Activated effector memory CD4-positive, alpha-beta T cell treated with Interleukin-2 at 50 U/mL for 16 hours (primary cell): ENCODE results near the gene CHRM1.
"Not testable (repeated sequence)": the region's sequence is repeated elsewhere in the genome, so short reads cannot be mapped to it uniquely, and the experiment has no call there.

Experiments used
- DNase-seq: peaks from one replicate; pipeline ENCODE4 v3.0.0-alpha.2; 2020

Gene CHRM1

DNA sequence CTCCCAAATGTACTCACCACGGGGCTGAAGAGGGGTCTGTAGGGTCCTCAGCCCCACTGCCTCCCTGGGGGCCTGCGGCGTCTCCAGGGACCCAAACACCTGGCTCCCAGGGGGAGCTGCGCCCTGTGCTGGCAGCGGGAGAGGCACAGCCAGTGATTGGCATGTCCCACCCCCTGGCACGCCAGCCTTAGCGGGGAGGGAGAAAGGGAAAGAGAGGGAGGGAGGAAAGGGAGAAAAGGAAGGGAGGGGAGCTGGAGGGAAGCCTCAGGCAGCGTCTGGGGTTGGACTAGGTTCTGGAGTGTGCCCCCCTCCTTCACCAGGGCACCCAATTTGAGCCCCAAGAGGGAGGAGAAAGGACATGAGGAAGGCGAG, at the start of gene CHRM1:
TSS of gene CHRM1 (minus strand) at position 163 of the 372 bp plus-strand sequence. CDS start 10,263 bp downstream, outside the sequence.
- DNase-seq = no peak

GRCh38 chr11:62965574-62965973, 44.4 kb upstream of the CHRM1 start:
- no peak for DNase-seq

DNA sequence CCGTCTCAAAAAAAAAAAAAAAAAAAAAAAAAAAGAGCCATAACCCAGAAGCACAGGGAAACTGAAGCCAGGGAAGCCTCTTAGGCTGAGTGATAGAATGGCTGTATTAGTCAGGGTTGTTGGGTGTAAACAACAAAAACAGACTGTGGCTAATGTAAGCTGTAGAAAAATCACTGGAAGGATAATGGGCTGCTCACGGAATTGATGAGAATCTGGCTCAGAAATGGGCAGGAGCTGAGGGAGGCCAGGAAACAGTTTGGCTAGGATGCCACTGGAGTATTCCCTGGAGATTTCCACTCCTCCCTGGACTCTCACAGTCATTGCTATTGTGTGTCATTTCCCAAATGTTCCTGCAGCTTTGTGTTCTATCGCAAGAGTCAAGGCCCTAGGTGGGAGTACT, 41.2 kb upstream of the CHRM1 start:
- no peak for DNase-seq

DNA sequence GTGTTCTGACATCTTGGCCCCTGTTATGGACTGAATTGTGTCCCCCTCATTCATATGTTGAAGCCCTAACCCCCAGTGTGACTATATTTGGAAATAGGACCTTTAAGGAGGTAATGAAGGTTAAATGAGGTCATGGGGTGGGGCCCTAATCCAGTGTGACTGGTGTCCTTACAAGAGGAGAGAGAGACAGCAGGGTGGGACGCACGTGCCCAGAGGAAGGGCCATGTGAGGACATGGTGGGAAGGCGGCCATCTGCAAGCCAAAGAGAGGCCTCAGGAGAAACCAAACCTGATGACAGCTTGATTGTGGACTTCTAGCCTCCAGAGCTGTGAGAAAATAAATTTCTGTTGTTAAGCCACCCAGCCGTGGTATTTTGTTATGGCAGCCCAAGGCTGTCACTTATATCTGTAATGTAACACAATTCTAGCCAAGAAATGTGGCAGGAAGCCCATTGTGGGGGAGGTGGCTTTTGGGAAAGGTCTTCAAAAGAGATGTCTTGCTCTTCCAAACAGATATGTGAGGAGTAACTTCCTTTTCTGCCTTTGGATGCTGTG, 39.9 kb upstream of the CHRM1 start:
- no peak for DNase-seq

GRCh38 chr11:62959422-62959980, 38.3 kb upstream of the CHRM1 start:
- DNase-seq = no peak

DNA sequence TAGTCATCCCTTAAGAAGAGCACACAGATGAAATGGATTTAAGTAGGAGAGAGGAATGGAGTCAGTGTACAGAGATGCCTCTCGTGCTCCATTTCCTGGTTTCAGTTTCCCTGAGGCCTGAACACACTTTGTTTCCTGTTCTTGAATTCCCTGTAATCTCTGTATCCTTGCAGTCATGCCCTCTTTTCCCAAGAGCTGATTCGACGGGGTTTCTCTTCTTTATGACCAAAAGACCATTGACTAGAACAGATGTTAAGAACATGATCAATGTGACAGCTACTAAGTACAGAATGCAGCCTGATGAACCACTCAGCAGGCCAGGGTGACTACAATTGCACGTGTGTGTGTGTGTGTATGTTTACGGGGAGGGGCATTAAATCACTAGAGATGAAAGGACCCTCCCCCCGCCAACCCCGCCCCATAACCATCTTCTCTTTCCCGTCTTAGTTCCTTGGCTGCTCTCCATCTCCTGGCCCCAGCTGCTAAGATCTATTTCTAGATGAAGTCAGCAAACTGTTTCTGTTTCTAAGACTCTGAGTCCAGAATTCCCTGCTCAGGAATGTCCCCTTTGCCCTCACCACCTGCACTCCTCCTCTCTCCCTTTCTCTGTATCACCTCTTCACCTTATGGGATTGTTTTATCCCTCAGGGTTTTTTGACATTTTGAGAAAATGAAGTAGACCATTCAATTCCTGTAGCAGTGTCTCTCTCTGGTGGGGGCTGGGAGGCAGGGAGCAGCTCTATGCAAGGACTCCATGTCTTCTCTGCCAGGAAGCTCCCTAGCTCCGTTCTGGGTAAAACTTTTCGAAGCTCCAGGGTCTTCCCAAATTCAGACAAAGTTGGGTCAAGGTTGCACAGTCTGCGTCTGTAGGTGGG, 37.6 kb upstream of the CHRM1 start:
- no peak for DNase-seq

GRCh38 chr11:62957147-62957546, 36.0 kb upstream of the CHRM1 start:
- DNase-seq = no peak

GRCh38 chr11:62954478-62954877, 33.3 kb upstream of the CHRM1 start:
- no peak for DNase-seq

GRCh38 chr11:62953811-62954210, 32.6 kb upstream of the CHRM1 start:
- DNase-seq = no peak

DNA sequence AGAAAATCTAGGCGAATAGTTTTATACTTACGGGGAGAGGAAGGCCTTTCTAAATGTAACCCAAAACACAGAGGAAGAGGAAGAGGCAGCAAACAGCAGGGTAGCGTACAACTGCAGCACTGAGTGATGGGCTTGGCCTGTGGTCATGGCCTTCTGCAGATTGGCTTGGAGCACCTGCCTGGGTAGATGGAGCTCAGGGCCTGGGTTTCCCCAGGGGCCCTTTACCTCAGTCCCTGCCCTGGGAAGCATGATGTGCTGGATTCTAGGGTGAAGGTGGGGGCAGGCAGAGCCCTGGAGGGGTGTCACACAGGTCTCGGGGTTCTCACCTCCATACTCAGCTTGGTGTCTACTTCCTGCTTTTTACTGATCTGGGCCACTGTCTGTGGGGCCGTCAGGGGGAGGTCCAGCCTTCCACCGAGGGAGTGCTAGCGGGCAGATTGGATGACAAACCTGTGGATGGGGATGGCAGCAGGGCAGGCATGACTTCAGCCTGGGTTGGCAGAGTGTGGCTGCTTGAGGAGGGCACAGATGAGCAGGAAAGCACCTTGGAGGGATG, 27.7 kb upstream of the CHRM1 start:
- DNase-seq = no peak

DNA sequence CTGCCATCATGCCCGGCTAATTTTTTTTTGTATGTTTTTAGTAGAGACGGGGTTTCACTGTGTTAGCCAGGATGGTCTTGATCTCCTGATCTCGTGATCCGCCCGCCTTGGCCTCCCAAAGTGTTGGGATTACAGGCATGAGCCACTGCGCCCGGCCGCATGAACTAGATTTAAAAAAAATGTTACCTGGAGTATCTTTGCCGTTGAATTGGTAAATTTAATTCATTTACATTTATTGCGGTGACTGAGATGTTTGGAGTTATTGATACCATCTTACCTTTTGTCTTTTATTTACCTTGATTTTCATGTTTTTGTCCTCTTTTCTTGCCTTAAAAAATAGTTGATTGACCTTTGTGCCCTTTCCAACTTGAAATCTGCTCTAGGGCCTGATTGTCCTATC, 24.4 kb upstream of the CHRM1 start:
- not testable (repeated sequence) for DNase-seq

DNA sequence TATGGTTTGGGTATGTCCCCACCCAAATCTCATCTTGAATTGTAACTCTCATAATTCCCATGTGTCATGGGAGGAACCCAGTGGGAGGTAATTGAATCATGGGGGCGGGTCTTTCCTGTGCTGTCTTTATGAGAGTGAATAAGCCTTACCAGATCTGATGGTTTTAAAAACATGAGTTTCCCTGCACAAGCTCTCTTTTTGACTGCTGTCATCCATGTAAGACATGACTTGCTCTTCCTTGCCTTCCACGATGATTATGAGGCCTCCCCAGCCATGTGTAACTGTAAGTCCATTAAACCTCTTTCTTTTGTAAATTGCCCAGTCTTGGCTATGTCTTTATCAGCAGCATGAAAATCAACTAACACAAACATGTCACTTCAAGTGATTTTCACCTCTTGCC, 16.4 kb upstream of the CHRM1 start:
- DNase-seq = not testable (repeated sequence)

DNA sequence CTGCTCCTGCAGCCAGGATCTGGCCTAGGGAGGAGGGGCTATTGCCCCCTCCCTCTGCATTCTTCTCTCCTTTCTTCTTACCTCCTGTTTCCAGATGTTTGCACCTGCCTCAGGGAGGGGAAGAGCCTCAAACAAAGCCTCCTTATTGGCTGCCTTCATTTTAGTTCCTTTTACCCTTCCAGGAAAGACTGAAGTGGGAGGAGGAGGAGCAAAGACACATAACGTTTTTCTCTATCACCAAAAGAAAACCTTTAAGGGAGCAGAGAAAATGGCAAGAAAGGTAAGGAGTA, 13.3 kb upstream of the CHRM1 start:
- DNase-seq = no peak

DNA sequence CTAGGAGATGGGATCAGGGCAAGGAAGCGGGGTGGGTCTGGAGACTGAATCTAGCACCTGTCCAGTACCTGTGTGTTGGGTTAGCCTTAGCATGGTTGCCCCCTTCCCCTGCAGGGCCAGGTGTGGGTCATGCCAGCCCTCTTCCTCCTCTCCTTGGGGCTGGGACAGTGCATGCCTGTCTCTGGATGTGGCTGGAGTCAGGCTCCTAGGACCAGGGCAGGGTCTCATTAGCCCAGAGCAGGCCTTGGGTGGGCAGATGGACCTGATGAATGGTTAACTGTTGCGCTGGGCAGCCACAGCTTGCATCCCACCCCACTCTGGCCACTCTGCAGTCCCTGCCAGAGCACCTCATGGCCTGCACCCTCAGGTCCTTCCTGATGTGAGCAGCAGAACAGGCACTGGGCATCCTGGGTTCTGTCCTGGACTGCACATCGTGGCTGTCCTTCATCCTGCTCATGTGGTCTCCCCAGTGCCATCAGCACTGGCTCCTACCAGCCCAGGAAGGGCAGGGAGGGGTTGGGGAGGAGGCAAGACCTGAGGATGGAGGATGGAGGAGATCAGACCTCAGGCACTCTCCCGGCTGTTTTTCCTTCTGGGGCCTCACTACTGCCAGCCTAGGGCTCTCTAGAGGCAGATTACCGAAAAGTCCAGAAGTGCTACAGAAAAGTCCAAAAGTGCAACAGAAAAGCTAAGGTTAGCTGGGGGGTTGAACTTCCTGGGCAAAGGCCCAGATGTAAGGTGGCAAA, 12.8 kb upstream of the CHRM1 start:
- DNase-seq = no peak

GRCh38 chr11:62933285-62933684, 12.1 kb upstream of the CHRM1 start:
- DNase-seq = no peak

DNA sequence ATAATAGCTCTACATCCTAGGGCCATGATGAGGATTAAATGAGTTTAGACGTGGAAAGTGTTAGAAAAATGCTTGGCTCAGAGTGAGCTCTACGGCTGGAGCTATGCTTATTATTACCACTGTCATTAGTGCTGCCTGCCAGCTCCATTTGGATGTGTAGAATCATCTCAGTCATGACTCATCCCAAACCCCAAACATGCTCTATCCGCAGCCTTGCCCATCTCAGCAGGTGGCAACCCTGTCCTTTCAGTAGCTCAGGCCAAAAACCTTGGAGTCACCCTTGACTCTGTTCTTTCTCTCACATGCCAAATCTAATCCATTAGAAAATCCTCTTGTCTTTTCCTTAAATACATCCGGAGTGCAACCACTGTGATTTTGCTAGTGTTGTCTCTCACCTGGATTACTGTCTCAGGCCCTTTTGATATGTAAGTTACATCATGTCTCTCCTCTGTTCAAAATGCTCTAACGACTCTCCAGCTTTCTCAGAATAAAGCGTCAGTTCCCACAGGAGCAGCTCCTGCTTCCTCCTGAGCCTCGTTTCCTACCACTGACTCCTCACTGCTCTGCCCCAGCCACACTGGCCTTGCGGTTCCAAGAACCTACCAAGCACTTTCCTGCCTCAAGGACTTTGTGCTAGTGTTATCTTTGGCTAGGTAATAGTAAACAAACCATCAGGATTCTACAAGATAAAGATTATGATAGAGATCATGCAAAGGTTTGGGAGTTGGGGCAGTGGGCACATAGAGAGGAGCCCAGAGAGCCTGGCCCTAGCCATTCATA, 10.5 kb upstream of the CHRM1 start:
- DNase-seq = no peak

GRCh38 chr11:62930666-62931065, 9.5 kb upstream of the CHRM1 start:
- no peak for DNase-seq

DNA sequence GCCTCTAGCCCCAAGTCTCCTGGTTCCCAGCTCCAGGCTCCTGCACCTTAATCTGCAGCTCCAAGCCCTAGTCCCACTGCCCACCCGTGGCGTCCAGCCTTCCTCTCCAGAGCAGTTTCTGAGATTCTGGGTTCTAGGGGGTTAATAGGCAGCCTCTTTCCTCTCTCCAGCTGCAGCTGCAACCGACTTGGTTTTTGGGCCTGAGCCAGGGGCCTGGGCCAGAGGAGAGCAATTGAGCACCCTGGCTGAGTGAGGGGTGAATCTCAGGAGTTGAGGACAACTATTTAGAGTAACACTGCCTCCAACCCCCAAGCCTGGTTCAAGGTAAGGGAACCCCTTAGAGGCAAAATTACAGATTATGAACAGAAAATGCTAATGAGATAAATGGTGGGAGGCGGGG, 9.0 kb upstream of the CHRM1 start:
- DNase-seq = no peak

- no peak for DNase-seq
Observed at GRCh38 chr11:62928011-62928410, 6.8 kb upstream of the CHRM1 start.

- DNase-seq = no peak
Observed at GRCh38 chr11:62926680-62927455, 5.7 kb upstream of the CHRM1 start.

DNA sequence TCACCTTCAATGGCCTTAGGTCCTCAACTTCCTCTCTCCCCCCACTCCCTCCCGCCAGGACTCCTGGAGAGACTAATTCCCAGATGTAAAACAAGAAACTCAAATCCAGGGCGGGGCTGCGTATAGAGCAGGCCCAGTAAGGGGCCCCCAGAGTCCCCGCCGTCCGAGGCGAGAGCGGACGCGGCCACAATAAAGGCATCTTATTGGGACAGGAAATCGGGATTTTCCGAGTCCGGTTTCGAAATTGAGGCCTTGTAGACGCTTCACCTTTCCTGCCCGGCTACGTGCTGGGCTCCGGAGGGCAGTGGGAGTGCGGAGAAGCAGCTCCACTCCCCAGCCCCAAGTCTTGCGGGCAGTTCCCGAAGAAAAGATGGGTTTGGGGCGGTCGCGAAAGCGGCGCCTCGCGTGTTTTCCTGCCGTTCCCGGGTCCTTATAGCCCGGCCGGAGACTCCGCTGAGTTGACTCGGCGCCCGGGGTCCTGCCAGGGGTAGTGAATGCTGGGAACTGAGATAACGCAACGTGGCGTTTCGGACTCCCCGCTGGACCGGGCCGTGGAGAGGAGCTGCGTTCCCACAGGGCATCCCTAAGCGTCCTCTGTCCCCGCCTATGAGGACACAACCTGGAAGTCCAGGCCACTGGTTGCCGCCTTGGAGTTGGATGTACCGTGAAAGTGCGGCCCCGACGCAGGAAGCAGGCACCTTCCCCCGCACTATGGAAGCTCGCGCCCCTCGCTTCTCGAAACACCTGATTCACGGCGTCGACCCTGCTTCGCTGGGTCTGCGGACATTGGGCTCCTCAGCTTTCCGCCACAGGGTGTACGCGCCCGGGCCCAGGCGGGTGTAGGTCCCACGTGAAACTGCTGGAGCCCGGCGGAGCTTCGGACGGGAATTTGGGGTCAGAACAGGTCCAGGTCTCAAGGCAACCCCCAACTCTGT, 4.8 kb upstream of the CHRM1 start:
- DNase-seq = no peak
